GM18873 (cell line): Measurements from ENCODE around the gene TSR3.

ENCODE experiments used
- ATAC-seq: cut with Tn5 transposase; IDR thresholded peaks from one replicate; pipeline ENCODE4 v1.9.1; 2021; ENCODE audit warnings: mild to moderate bottlenecking, moderate library complexity, moderate number of reproducible peaks; ENCODE audit not compliant: unreplicated experiment, low FRiP score

The TSR3 gene

DNA sequence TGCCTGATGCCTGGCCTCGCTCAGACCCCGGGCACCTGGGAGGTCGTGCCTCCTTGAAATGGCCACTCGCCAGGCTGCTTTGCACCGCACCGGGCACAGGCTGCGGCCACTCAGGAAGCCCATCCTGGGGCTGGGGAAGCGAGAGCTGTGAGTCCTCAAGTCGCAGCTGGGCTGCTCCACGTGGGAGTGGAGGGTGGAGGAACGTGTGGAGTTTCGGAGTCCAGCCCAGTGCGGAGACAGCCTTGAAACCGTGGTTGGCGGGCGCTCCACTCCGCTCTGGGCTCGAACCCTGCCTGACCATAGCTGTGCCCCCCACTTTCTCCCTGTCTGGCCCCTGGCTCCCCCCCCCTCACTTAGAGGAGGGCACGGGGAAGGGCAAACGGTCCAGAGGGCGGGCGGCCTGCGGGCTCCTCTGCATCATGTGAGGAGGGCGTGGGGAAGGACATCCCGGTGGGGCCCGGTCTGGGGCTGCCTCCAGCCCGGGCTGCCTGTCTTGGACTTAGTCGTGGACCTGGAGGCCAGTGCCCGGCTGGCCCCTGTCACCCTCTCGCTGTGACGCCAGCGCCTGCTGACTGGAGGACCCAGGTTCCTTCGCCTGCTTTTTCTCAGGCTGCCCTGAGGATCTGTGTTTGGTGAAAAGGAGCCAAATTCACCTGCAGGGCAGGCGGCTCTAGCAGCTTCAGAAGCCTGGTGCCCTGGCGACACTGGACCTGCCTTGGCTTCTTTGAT lies 39.8 kb downstream of the TSR3 start:
- no peak for ATAC-seq

- ATAC-seq = no peak
These were observed 40.4 kb downstream of the TSR3 start for GRCh38 chr16:1311212-1311737.

- ATAC-seq = no peak
These were observed 40.9 kb downstream of the TSR3 start for GRCh38 chr16:1310832-1311200.

- ATAC-seq = no peak
These were observed 41.5 kb downstream of the TSR3 start for GRCh38 chr16:1309888-1310831.

DNA sequence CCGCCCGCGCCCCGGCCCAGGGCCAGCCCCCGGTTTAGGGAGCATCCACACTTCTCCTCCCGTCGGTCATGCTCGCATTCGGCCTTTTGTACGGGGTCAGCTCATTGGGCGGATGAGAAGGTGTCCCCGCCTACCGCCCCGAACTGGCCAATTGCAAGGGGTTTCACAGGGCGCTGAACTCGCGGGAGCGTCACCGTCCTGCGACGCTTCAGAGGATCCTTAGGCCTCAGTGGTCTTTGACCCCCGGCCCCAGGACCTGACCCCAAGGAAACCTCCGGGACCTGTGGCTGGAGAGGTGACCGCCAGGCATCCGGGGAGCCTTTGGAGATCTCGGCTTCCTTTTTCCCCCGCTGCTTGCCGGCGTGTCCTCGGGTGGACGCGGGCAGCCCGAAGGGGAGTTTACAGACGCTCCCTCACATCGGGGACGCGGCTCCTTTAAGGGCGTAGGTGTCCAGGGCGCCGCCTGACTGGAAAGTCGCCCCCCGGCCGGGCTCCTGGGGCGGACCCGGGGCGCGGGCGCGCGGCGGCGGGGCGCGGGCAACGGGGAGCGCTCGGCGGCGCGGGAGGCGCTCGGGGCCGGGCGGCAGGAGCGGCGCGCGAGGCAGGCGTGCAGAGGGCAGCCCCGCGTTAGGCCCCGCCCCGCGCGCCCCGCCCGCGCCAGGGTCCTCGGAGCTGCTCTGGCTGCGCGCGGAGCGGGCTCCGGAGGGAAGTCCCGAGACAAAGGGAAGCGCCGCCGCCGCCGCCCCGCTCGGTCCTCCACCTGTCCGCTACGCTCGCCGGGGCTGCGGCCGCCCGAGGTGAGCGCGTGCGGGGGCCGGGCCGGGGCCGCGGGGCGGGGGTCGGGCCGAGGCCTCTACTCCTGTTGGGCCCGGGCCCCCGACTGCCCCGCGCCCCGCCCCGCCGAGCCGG lies 42.4 kb downstream of the TSR3 start, which contains the start of gene UBE2I:
UBE2I (plus strand) TSS at position 660 of the 909 bp plus-strand sequence. CDS start 4,395 bp downstream, outside the sequence.
- ATAC-seq = peak; percentile 62

DNA sequence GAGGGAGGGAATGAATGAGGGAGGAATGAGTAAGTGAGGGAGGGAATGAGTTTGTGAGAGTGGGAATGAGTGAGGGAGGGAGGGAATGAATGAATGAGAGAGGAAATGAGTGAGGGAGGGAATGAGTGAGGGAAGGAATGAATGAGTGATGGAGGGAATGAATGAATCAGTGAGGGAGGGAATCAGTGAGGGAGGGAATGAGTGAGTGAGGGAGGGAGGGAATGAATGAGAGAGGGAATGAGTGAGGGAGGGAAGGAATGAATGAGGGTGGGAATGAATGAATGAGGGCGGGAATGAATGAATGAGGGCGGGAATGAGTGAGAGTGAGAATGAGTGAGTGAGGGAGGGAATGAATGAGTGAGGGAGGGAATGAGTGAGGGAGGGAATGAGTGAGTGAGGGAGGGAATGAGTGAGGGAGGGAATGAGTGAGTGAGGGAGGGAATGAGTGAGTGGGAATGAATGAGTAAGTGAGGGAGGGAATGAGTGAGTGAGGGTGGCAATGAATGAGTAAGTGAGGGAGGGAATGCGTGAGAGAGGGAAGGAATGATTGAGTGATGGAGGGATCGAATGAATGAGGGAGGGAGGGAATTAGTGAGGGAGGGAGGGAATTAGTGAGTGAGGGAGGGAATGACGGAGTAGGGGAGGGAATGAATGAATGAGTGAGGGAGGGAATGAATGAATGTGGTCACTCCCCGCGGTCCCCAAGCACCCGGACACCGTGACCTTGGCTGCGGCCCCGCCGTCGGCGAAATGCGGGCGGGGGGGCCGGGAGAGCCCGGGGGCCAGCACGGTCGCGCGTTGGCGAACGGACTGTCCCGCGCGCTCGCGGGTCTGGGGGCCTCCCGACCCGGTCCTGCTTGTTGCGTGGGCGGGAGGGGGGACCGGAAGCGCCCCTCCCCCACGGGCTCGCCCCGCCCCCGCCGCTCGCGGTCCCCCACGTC lies 43.4 kb downstream of the TSR3 start:
- ATAC-seq = no peak

- ATAC-seq = no peak
These were observed 45.3 kb downstream of the TSR3 start for GRCh38 chr16:1306334-1306733.

DNA sequence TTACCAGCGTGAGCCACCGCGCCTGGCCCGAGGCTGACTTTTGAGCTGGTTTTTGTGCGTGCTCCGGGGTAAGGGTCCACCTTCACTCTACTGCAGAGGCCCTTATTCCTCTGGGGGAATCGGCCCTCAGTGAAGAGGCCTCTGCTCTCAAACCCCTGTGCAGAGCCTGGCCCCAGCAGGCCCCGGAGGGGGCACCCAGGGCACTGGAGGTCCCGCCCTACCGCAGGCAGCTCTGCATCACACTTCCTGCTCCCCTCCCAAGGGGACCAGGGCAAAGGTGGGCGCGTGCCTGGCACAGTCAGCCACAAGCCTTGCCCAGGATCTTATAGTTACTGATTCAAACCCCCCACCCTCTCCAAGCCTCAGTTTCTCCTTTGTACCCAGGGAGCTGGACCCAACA lies 45.9 kb downstream of the TSR3 start:
- ATAC-seq = no peak

- ATAC-seq = no peak
These were observed 50.1 kb downstream of the TSR3 start for GRCh38 chr16:1301562-1301961.

- no peak for ATAC-seq
These were observed 50.8 kb downstream of the TSR3 start for GRCh38 chr16:1300664-1301476.

DNA sequence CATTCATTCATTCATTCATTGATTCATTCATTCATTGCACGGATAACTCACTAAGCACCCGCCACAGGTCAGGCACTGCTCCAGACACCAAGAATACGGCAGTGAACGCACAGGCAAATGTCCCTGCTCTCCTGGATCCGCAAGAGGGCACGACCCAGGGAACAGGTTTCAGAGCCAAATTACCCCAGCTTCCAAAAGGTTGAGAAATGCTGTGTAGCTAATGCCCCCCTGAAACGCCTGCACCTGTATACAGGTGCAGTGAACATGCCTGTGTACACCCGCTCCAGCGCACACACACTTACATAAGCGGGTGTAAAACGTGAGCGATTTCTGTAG lies 51.8 kb downstream of the TSR3 start:
- no peak for ATAC-seq
